ENCODE data around the gene PTK7.
"Not testable (repeated sequence)": the region's sequence is repeated elsewhere in the genome, so short reads cannot be mapped to it uniquely, and the experiment has no call there.

Gene PTK7

GRCh38 chr6:43138267-43138666, 62.2 kb downstream of the PTK7 start:
- Histone ChIP-seq H3K27me3 (ENCODE audit: insufficient read depth, low read length, poor library complexity, severe bottlenecking) (no peaks in the 10 kb centered on the region), H3K4me3 (ENCODE audit: low read length, poor library complexity, severe bottlenecking) (no peak overlapping the region), H3K9me3 (ENCODE audit: insufficient read depth, low read depth, low read length) (no peaks in the 10 kb centered on the region), H4K20me1 (ENCODE audit: insufficient read depth, low read length, poor library complexity, severe bottlenecking) (no peaks in the 10 kb centered on the region), H2AFZ (ENCODE audit: low read length) (no peak overlapping the region), H3K79me2 (ENCODE audit: insufficient read depth, low read length) (no peaks in the 10 kb centered on the region), H3K36me3 (ENCODE audit: insufficient read depth, low read length) (peaks cover 3% of the 10 kb centered on the region; the same call in 1 of the 2 replicates), H3F3A (ENCODE audit: low read depth) (no peaks in the 10 kb centered on the region), H3K4me2 (ENCODE audit: low read depth, low read length, poor library complexity, severe bottlenecking) (no peak overlapping the region), H3K9me2 (replicated peaks; ENCODE audit: low read depth, low read length) (no peaks in the 10 kb centered on the region), H3K9ac (ENCODE audit: low read depth, low read length, poor library complexity, severe bottlenecking) (no peak overlapping the region), H3K4me1 (ENCODE audit: insufficient read depth, low read length, poor library complexity, severe bottlenecking) (peaks cover 18% of the 10 kb centered on the region)
- TF ChIP-seq CTCF (conservative IDR thresholded peaks at IDR 0.05; ENCODE audit: low read length) (no peak), EZH2phosphoT487 (IDR thresholded peaks at IDR 0.05; ENCODE audit: borderline replicate concordance) (no peak)

- H3K9me2 ChIP-seq (replicated peaks; ENCODE audit: low read depth, low read length); H3K4me3 ChIP-seq (ENCODE audit: low read length, poor library complexity, severe bottlenecking); H3K9me3 ChIP-seq (ENCODE audit: insufficient read depth, low read depth, low read length); H3K9ac ChIP-seq (ENCODE audit: low read depth, low read length, poor library complexity, severe bottlenecking); H2AFZ ChIP-seq (ENCODE audit: low read length); H3F3A ChIP-seq (ENCODE audit: low read depth); H3K79me2 ChIP-seq (ENCODE audit: insufficient read depth, low read length); H3K27me3 ChIP-seq (ENCODE audit: insufficient read depth, low read length, poor library complexity, severe bottlenecking); H3K36me3 ChIP-seq (ENCODE audit: insufficient read depth, low read length); H4K20me1 ChIP-seq (ENCODE audit: insufficient read depth, low read length, poor library complexity, severe bottlenecking); H3K4me2 ChIP-seq (ENCODE audit: low read depth, low read length, poor library complexity, severe bottlenecking): not testable (repeated sequence)
- peaks cover 20% of the 10 kb centered on the region for H3K4me1 ChIP-seq (ENCODE audit: insufficient read depth, low read length, poor library complexity, severe bottlenecking)
Observed at GRCh38 chr6:43139973-43140372, 63.9 kb downstream of the PTK7 start.

- peaks cover 20% of the 10 kb centered on the region for H3K4me1 ChIP-seq (ENCODE audit: insufficient read depth, low read length, poor library complexity, severe bottlenecking)
- H2AFZ ChIP-seq (ENCODE audit: low read length) = no peak overlapping the region
- no peaks in the 10 kb centered on the region for H4K20me1 ChIP-seq (ENCODE audit: insufficient read depth, low read length, poor library complexity, severe bottlenecking)
- no peaks in the 10 kb centered on the region for H3F3A ChIP-seq (ENCODE audit: low read depth)
- no peaks in the 10 kb centered on the region for H3K9me2 ChIP-seq (replicated peaks; ENCODE audit: low read depth, low read length)
- TF ChIP-seq EZH2phosphoT487 (IDR thresholded peaks at IDR 0.05; ENCODE audit: borderline replicate concordance) (no peak), CTCF (conservative IDR thresholded peaks at IDR 0.05; ENCODE audit: low read length) (no peak)
- H3K36me3 ChIP-seq (ENCODE audit: insufficient read depth, low read length) = peaks cover 6% of the 10 kb centered on the region; the same call in 1 of the 2 replicates
- H3K79me2 ChIP-seq (ENCODE audit: insufficient read depth, low read length) = no peaks in the 10 kb centered on the region
- H3K9ac ChIP-seq (ENCODE audit: low read depth, low read length, poor library complexity, severe bottlenecking) = peak overlapping the region; percentile 69
- no peaks in the 10 kb centered on the region for H3K27me3 ChIP-seq (ENCODE audit: insufficient read depth, low read length, poor library complexity, severe bottlenecking)
- peak overlapping the region; percentile 67 for H3K4me2 ChIP-seq (ENCODE audit: low read depth, low read length, poor library complexity, severe bottlenecking)
- H3K4me3 ChIP-seq (ENCODE audit: low read length, poor library complexity, severe bottlenecking) = peak overlapping the region; percentile 37
- no peaks in the 10 kb centered on the region for H3K9me3 ChIP-seq (ENCODE audit: insufficient read depth, low read depth, low read length)
Observed at GRCh38 chr6:43141644-43142043, 65.5 kb downstream of the PTK7 start.

DNA sequence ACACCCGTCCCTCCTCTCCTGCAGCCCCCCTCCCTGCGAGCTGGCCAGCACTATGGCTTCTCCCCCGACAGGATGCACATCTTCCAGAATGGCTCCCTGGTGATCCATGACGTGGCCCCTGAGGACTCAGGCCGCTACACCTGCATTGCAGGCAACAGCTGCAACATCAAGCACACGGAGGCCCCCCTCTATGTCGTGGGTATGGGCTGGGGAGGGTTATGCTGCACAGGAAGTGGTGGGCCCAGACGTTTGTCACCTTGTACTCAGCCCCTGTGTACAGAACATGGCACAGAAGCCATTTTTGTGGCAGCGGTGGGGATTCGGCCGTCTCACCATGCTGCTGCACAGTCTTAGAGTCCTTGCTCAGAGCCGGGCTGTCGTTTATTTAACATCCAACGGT, 66.0 kb downstream of the PTK7 start:
- H3K79me2 ChIP-seq (ENCODE audit: insufficient read depth, low read length) = no peaks in the 10 kb centered on the region
- peak overlapping the region; percentile 41; the same call in 1 of the 2 replicates for H2AFZ ChIP-seq (ENCODE audit: low read length)
- no peaks in the 10 kb centered on the region for H4K20me1 ChIP-seq (ENCODE audit: insufficient read depth, low read length, poor library complexity, severe bottlenecking)
- H3K9me3 ChIP-seq (ENCODE audit: insufficient read depth, low read depth, low read length) = no peaks in the 10 kb centered on the region
- H3K9me2 ChIP-seq (replicated peaks; ENCODE audit: low read depth, low read length) = no peaks in the 10 kb centered on the region
- no peak for TF ChIP-seq CTCF (conservative IDR thresholded peaks at IDR 0.05; ENCODE audit: low read length)
- TF ChIP-seq EZH2phosphoT487 (IDR thresholded peaks at IDR 0.05; ENCODE audit: borderline replicate concordance) = no peak
- no peaks in the 10 kb centered on the region for H3K27me3 ChIP-seq (ENCODE audit: insufficient read depth, low read length, poor library complexity, severe bottlenecking)
- H3K4me3 ChIP-seq (ENCODE audit: low read length, poor library complexity, severe bottlenecking) = peak overlapping the region; percentile 37
- H3K36me3 ChIP-seq (ENCODE audit: insufficient read depth, low read length) = peaks cover 6% of the 10 kb centered on the region; the same call in 1 of the 2 replicates
- H3F3A ChIP-seq (ENCODE audit: low read depth) = no peaks in the 10 kb centered on the region
- peak overlapping the region; percentile 69 for H3K9ac ChIP-seq (ENCODE audit: low read depth, low read length, poor library complexity, severe bottlenecking)
- peak overlapping the region; percentile 67 for H3K4me2 ChIP-seq (ENCODE audit: low read depth, low read length, poor library complexity, severe bottlenecking)
- peaks cover 20% of the 10 kb centered on the region for H3K4me1 ChIP-seq (ENCODE audit: insufficient read depth, low read length, poor library complexity, severe bottlenecking)
